WTC11 (cell line): Measurements from ENCODE around the gene ZNF354C. TPM values are rescaled to one million over a fixed set of nuclear protein-coding genes. Genes with fewer than 3 reads are reported as not detected.
A peak's percentile ranks its signal among the peaks of the same experiment; 100 is the strongest.

ENCODE experiments used
- ATAC-seq: fragments of 200-7000 bp; cut with Tn5 transposase; 2 replicates; pipeline ENCODE4 v1.10.0; 2021; ENCODE audit warnings: mild to moderate bottlenecking, moderate library complexity
- CTCF ChIA-PET: fragments of 300-600 bp; sonication (Branson Sonifier 250); formaldehyde crosslinking; loops from one replicate; lab custom pipeline; 2021; ENCODE audit warnings: antibody characterized with exemption; lab: Charles Lee
- POLR2A ChIA-PET: fragments of 350-600 bp; sonication (Branson Sonifier 250); formaldehyde crosslinking; loops from one replicate; lab custom pipeline; 2021; ENCODE audit warnings: antibody characterized with exemption; lab: Charles Lee
- DNase-seq: peaks from one replicate; pipeline ENCODE4 v3.0.0; 2021; ENCODE audit warnings: low spot score
- H3K27ac Mint-ChIP-seq: 2 replicates; pipeline ENCODE4 v1.8.0; 2021; ENCODE audit warnings: mixed read lengths
- H3K27me3 Mint-ChIP-seq: 2 replicates; pipeline ENCODE4 v1.8.0; 2021; ENCODE audit warnings: low read depth, mild to moderate bottlenecking, moderate library complexity, mixed read lengths
- H3K36me3 Mint-ChIP-seq: 2 replicates; pipeline ENCODE4 v1.8.0; 2021; ENCODE audit warnings: mixed read lengths
- H3K4me1 Mint-ChIP-seq: 2 replicates; pipeline ENCODE4 v1.8.0; 2022; ENCODE audit warnings: mixed read lengths
- H3K4me3 Mint-ChIP-seq: 2 replicates; pipeline ENCODE4 v1.8.0; 2021; ENCODE audit warnings: mild to moderate bottlenecking, moderate library complexity, mixed read lengths
- H3K9me3 Mint-ChIP-seq: 2 replicates; pipeline ENCODE4 v1.8.0; 2021; ENCODE audit warnings: mixed read lengths
- KAT7 ChIP-seq: sonication (generic); formaldehyde crosslinking; IDR thresholded peaks from 2 replicates; pipeline ENCODE4 v1.8.1; 2023; ENCODE audit warnings: missing genetic modification reagents, mild to moderate bottlenecking, borderline replicate concordance
- NFYB ChIP-seq: sonication (generic); formaldehyde crosslinking; conservative IDR thresholded peaks from 2 replicates; pipeline ENCODE4 v1.8.0; 2022; ENCODE audit warnings: low read depth, missing genetic modification reagents
- RORB ChIP-seq: fragments of 250-450 bp; sonication (Bioruptor Pico); IDR thresholded peaks from 2 replicates; pipeline ENCODE4 v1.9.0; 2021; ENCODE audit warnings: mild to moderate bottlenecking
- SMAD4 ChIP-seq: sonication (generic); formaldehyde crosslinking; IDR thresholded peaks from 2 replicates; pipeline ENCODE4 v1.8.0; 2022; ENCODE audit warnings: mild to moderate bottlenecking, missing genetic modification reagents
- TP53 ChIP-seq: sonication (generic); formaldehyde crosslinking; IDR thresholded peaks from 2 replicates; pipeline ENCODE4 v1.8.1; 2023; ENCODE audit warnings: mild to moderate bottlenecking, missing genetic modification reagents
- ZNF219 ChIP-seq: sonication (generic); formaldehyde crosslinking; IDR thresholded peaks from 2 replicates; pipeline ENCODE4 v1.8.0; 2023; ENCODE audit warnings: missing genetic modification reagents, mild to moderate bottlenecking, borderline replicate concordance
- ZNF396 ChIP-seq: fragments of 250-450 bp; sonication (Bioruptor Pico); IDR thresholded peaks from 2 replicates; pipeline ENCODE4 v1.8.0; 2021; ENCODE audit warnings: mild to moderate bottlenecking, moderate library complexity, borderline replicate concordance
- ZNF416 ChIP-seq: fragments of 250-450 bp; sonication (Bioruptor Pico); IDR thresholded peaks from 2 replicates; pipeline ENCODE4 v1.9.0; 2021; ENCODE audit warnings: mild to moderate bottlenecking, inconsistent platforms
- total RNA-seq: library from RNA; stranded (reverse); gene quantifications from 3 replicates; pipeline ENCODE4 v1.2.3, GENCODE V29; 2021
- TF ChIP-seq, protein P1 (sequence below): fragments of 250-450 bp; sonication (Bioruptor Pico); IDR thresholded peaks from 2 replicates; pipeline ENCODE4 v1.9.0; 2021; ENCODE audit warnings: moderate library complexity, mild to moderate bottlenecking, inconsistent platforms, borderline replicate concordance
- TF ChIP-seq, protein P2 (sequence below): sonication (generic); formaldehyde crosslinking; conservative IDR thresholded peaks from 2 replicates; pipeline ENCODE4 v1.8.1; 2023; ENCODE audit warnings: mild to moderate bottlenecking, low read depth, missing genetic modification reagents, moderate library complexity
- TF ChIP-seq, protein P3 (sequence below): fragments of 250-450 bp; sonication (Bioruptor Pico); IDR thresholded peaks from 2 replicates; pipeline ENCODE4 v1.9.0; 2021; ENCODE audit warnings: mild to moderate bottlenecking, borderline replicate concordance
- TF ChIP-seq, protein P4 (sequence below): fragments of 250-450 bp; sonication (Bioruptor Pico); IDR thresholded peaks from 2 replicates; pipeline ENCODE4 v1.9.0; 2021; ENCODE audit warnings: mild to moderate bottlenecking
- TF ChIP-seq, protein P5 (sequence below): fragments of 250-450 bp; sonication (Bioruptor Pico); IDR thresholded peaks from 2 replicates; pipeline ENCODE4 v1.8.0; 2021; ENCODE audit warnings: mild to moderate bottlenecking
- TF ChIP-seq, protein P6 (sequence below): sonication (generic); formaldehyde crosslinking; IDR thresholded peaks from 2 replicates; pipeline ENCODE4 v1.8.1; 2023; ENCODE audit warnings: mild to moderate bottlenecking, missing genetic modification reagents
- TF ChIP-seq, protein P7 (sequence below): sonication (generic); formaldehyde crosslinking; IDR thresholded peaks from 2 replicates; pipeline ENCODE4 v1.8.0; 2023; ENCODE audit warnings: missing genetic modification reagents

The ZNF354C gene
- total RNA-seq, 1 experiment from 2014 or later = 7.9 TPM

DNA sequence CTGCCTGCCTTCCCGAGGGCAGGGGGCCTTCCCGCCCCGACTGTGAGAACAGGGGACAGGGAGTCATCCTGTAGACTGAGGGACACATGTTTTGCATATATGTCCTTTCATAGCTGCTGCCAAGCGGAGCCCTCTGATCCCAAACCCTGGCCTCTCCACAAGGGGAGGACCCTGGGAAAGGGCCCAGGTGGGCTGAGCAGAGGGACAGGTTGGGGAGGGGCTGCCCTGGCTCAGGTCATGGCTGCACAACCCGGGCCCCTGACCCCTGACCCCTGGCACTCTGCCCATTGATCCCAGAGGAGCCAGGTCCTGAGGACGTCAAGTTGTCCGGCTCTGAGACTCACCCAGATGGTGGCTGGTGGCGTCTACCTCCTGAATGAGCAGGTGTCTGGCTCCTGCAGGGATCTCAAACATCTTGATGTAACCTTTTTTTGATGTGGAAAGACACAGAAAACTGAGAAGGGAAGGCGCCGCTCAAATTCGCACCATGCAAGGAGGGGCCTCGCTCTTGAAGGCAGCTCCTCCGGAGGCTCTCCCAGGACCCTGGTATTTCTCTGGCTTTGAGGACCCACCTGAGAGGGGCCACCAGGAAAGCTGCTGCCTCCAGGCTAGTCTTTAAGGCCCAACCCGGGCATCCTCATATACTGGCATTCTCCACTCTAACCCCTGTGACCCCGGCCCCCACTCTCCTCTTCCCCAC lies 71.9 kb downstream of the ZNF354C start (continued):
- TF ChIP-seq, protein P1, sequence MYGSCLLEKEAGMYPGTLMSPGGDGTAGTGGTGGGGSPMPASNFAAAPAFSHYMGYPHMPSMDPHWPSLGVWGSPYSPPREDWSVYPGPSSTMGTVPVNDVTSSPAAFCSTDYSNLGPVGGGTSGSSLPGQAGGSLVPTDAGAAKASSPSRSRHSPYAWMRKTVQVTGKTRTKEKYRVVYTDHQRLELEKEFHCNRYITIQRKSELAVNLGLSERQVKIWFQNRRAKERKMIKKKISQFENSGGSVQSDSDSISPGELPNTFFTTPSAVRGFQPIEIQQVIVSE = no peak

DNA sequence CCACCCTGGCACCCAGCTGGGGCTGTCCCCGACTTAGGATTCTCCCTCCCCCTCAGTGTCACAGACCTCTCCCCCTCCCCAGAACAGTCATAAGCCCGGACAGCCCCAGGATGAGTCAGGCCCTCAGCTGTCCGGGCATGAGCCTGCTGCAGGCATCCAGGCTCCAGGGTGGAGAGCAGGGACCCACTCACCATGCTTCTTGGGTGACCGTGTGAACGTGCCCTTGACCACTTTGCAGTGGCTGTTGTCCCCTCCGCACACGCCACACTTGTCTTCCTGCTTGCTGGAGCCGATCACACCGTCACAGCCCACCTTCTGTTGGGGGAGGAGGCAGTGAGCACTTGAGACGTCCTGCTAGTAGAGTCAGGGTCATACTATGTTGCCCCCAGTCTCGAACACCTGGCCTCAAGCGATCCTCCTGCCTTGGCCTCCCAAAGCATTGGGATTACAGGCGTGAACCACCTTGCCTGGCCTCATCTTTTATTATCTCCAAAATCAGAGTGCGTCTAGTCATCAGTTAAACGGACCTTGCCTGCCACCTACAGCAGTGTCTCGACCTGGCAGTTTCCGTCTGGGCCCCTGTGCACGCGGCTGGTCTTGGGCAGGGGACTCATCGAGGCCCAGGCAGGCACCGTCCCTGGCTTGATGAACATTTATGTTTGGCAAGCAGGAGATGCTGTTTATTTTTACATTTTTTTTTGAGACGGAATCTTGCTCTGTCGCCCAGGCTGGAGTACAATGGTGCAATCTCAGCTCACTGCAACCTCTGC lies 72.6 kb downstream of the ZNF354C start:
- Mint-ChIP-seq H3K27ac (peak overlapping the region; percentile 72; the same call in 1 of the 2 replicates), H3K4me3 (no peak overlapping the region), H3K27me3 (no peaks in the 10 kb centered on the region), H3K4me1 (no peaks in the 10 kb centered on the region), H3K36me3 (no peaks in the 10 kb centered on the region), H3K9me3 (peaks cover 4% of the 10 kb centered on the region; the same call in 1 of the 2 replicates)
- ATAC-seq = no peak
- POLR2A ChIA-PET = no interaction called here
- no peak for DNase-seq
- CTCF ChIA-PET = interaction anchor here (0.7 kb wide), 1 partner anchor 1455 kb away, joined by 3 read pairs; no protein-coding TSS in a partner anchor
- TF ChIP-seq KAT7 (no peak), RORB (CRISPR knock-in tag) (no peak), SMAD4 (CRISPR knock-in tag) (no peak), ZNF416 (no peak), ZNF396 (CRISPR knock-in tag) (no peak), NFYB (CRISPR knock-in tag) (no peak), TP53 (CRISPR knock-in tag) (no peak), ZNF219 (CRISPR knock-in tag) (no peak)
- TF ChIP-seq, protein P2, sequence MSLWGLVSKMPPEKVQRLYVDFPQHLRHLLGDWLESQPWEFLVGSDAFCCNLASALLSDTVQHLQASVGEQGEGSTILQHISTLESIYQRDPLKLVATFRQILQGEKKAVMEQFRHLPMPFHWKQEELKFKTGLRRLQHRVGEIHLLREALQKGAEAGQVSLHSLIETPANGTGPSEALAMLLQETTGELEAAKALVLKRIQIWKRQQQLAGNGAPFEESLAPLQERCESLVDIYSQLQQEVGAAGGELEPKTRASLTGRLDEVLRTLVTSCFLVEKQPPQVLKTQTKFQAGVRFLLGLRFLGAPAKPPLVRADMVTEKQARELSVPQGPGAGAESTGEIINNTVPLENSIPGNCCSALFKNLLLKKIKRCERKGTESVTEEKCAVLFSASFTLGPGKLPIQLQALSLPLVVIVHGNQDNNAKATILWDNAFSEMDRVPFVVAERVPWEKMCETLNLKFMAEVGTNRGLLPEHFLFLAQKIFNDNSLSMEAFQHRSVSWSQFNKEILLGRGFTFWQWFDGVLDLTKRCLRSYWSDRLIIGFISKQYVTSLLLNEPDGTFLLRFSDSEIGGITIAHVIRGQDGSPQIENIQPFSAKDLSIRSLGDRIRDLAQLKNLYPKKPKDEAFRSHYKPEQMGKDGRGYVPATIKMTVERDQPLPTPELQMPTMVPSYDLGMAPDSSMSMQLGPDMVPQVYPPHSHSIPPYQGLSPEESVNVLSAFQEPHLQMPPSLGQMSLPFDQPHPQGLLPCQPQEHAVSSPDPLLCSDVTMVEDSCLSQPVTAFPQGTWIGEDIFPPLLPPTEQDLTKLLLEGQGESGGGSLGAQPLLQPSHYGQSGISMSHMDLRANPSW (CRISPR knock-in tag) = no peak
- TF ChIP-seq, protein P3, sequence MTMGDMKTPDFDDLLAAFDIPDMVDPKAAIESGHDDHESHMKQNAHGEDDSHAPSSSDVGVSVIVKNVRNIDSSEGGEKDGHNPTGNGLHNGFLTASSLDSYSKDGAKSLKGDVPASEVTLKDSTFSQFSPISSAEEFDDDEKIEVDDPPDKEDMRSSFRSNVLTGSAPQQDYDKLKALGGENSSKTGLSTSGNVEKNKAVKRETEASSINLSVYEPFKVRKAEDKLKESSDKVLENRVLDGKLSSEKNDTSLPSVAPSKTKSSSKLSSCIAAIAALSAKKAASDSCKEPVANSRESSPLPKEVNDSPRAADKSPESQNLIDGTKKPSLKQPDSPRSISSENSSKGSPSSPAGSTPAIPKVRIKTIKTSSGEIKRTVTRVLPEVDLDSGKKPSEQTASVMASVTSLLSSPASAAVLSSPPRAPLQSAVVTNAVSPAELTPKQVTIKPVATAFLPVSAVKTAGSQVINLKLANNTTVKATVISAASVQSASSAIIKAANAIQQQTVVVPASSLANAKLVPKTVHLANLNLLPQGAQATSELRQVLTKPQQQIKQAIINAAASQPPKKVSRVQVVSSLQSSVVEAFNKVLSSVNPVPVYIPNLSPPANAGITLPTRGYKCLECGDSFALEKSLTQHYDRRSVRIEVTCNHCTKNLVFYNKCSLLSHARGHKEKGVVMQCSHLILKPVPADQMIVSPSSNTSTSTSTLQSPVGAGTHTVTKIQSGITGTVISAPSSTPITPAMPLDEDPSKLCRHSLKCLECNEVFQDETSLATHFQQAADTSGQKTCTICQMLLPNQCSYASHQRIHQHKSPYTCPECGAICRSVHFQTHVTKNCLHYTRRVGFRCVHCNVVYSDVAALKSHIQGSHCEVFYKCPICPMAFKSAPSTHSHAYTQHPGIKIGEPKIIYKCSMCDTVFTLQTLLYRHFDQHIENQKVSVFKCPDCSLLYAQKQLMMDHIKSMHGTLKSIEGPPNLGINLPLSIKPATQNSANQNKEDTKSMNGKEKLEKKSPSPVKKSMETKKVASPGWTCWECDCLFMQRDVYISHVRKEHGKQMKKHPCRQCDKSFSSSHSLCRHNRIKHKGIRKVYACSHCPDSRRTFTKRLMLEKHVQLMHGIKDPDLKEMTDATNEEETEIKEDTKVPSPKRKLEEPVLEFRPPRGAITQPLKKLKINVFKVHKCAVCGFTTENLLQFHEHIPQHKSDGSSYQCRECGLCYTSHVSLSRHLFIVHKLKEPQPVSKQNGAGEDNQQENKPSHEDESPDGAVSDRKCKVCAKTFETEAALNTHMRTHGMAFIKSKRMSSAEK (CRISPR knock-in tag) = no peak
- TF ChIP-seq, protein P4, sequence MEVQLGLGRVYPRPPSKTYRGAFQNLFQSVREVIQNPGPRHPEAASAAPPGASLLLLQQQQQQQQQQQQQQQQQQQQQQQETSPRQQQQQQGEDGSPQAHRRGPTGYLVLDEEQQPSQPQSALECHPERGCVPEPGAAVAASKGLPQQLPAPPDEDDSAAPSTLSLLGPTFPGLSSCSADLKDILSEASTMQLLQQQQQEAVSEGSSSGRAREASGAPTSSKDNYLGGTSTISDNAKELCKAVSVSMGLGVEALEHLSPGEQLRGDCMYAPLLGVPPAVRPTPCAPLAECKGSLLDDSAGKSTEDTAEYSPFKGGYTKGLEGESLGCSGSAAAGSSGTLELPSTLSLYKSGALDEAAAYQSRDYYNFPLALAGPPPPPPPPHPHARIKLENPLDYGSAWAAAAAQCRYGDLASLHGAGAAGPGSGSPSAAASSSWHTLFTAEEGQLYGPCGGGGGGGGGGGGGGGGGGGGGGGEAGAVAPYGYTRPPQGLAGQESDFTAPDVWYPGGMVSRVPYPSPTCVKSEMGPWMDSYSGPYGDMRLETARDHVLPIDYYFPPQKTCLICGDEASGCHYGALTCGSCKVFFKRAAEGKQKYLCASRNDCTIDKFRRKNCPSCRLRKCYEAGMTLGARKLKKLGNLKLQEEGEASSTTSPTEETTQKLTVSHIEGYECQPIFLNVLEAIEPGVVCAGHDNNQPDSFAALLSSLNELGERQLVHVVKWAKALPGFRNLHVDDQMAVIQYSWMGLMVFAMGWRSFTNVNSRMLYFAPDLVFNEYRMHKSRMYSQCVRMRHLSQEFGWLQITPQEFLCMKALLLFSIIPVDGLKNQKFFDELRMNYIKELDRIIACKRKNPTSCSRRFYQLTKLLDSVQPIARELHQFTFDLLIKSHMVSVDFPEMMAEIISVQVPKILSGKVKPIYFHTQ (CRISPR knock-in tag) = no peak
- TF ChIP-seq, protein P5, sequence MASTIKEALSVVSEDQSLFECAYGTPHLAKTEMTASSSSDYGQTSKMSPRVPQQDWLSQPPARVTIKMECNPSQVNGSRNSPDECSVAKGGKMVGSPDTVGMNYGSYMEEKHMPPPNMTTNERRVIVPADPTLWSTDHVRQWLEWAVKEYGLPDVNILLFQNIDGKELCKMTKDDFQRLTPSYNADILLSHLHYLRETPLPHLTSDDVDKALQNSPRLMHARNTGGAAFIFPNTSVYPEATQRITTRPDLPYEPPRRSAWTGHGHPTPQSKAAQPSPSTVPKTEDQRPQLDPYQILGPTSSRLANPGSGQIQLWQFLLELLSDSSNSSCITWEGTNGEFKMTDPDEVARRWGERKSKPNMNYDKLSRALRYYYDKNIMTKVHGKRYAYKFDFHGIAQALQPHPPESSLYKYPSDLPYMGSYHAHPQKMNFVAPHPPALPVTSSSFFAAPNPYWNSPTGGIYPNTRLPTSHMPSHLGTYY (CRISPR knock-in tag) = no peak
- TF ChIP-seq, protein P6, sequence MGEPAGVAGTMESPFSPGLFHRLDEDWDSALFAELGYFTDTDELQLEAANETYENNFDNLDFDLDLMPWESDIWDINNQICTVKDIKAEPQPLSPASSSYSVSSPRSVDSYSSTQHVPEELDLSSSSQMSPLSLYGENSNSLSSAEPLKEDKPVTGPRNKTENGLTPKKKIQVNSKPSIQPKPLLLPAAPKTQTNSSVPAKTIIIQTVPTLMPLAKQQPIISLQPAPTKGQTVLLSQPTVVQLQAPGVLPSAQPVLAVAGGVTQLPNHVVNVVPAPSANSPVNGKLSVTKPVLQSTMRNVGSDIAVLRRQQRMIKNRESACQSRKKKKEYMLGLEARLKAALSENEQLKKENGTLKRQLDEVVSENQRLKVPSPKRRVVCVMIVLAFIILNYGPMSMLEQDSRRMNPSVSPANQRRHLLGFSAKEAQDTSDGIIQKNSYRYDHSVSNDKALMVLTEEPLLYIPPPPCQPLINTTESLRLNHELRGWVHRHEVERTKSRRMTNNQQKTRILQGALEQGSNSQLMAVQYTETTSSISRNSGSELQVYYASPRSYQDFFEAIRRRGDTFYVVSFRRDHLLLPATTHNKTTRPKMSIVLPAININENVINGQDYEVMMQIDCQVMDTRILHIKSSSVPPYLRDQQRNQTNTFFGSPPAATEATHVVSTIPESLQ (CRISPR knock-in tag) = no peak
- TF ChIP-seq, protein P7, sequence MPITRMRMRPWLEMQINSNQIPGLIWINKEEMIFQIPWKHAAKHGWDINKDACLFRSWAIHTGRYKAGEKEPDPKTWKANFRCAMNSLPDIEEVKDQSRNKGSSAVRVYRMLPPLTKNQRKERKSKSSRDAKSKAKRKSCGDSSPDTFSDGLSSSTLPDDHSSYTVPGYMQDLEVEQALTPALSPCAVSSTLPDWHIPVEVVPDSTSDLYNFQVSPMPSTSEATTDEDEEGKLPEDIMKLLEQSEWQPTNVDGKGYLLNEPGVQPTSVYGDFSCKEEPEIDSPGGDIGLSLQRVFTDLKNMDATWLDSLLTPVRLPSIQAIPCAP (CRISPR knock-in tag) = no peak
